GM21723 (cell line): ENCODE results near the gene S100A5.
"Not testable (repeated sequence)": the region's sequence is repeated elsewhere in the genome, so short reads cannot be mapped to it uniquely, and the experiment has no call there.

ENCODE experiments used
- ATAC-seq: cut with Tn5 transposase; IDR thresholded peaks from one replicate; pipeline ENCODE4 v1.9.1; 2021; ENCODE audit warnings: mild to moderate bottlenecking, moderate library complexity; ENCODE audit not compliant: unreplicated experiment

The S100A5 gene

GRCh38 chr1:153567621-153568366, 27.1 kb upstream of the S100A5 start:
- no peak for ATAC-seq

DNA sequence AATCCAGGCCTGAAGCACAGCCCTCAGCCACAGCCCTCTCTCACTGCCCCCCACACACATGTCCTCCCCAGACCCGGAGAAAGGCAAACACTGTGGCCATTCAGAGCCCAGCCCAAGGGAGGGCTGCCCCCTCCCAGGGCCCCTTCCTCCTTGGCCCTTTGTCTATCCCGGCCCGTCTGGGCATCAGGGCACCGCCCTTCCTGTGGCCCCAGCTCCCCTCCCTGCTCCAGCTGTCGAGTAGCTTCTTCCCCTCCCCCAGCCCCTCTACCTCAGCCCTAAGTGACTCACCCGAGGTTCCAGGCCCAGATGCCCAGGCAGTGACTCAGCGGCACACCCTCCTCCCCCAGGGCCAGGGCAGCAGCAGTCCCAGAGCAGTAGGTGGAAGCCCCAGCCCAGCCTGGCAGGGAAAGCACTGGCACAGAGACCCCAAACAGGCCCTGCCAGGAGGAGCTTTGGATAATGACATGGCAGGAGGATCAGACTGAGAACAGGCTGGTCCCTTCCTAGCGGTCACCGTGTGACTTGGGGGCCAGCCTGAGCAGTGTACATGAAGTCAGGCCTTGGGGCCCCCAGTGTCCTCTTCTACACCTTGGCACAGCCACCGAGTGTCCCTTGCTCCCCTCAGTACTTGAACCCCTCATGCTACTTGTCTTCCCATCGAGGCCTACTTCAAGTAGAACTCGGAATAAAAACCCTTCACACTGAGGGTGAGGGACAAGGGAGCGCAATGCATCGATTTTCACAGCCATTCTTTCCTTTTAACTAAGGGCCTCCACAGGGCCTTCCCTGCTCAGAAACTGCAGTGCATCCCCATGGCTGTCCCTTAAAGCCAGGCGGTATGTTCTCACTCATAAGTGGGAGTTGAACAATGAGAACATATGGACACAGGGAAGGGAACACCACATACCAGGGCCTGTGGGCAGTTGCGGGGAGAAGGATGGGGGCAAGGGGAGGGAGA, 26.0 kb upstream of the S100A5 start:
- no peak for ATAC-seq

- no peak for ATAC-seq
Measured at GRCh38 chr1:153565529-153566374, 25.0 kb upstream of the S100A5 start, which contains the start of gene S100A2. TSS of gene S100A2 (minus strand) at chr1:153565844. CDS start at chr1:153563877, 1,967 bp downstream.

DNA sequence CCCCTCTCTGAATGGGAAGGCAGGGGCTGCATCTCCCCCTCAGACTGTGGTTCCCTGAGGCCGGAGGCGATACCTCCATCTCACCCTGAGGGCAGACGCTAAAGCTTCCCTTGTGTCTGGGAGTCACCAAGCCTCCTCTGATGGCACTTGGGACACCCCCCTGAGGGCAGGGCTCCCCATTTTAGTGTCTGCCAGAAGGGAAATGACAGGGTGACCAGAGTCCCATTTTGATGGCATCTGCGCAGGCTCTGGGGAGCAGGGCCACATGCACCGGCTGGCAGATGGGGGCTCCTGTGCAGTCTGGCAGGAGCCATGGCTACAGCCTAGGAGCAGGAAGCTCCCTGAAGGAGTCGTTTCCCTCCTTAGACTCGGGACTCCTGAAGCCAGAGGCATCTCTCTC, 23.3 kb upstream of the S100A5 start:
- no peak for ATAC-seq

DNA sequence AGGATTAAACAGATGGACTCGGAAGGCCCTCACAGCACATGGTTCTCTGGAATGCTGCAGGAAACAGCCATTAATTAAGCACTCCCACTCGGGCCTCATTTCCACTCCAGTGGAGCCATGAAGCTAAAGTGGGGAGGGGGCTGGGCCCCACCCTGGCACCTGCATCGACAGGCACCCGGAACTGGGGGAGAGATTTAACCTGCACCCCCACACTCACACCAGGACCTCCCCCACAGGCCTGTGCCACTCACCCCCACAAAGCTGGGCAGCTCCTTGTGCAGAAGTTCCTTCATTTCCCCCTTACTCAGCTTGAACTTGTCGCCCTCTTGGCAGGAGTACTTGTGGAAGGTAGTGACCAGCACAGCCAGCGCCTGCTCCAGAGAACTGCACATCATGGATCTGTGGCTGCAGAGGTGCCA, 22.8 kb upstream of the S100A5 start:
- no peak for ATAC-seq

- ATAC-seq: not testable (repeated sequence)
Measured at GRCh38 chr1:153562021-153562420, 21.3 kb upstream of the S100A5 start.

DNA sequence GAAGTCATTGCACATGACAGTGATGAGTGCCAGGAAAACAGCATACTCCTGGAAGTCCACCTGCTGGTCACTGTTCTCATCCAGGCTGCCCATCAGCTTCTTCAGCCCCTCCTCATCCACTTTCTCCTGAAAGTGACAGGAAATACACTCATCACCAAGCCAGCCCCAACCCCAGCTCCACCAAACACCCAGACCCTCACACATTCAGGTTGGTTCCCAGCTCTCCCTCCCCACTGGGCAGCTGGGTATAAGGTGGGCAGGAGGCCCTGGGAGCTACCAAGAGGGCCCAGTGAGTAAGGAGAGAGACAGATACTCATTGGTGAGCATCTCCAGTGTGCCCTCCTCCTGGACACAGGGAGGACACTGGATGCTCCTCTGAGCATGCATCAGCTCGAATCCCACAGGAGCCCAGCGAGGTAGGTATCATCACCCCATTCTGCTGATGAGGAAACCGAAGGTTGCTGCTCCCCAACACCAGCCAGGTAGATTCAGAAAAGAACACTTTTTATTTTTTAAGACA, 20.8 kb upstream of the S100A5 start:
- no peak for ATAC-seq

GRCh38 chr1:153560771-153561465, 20.2 kb upstream of the S100A5 start:
- no peak for ATAC-seq

DNA sequence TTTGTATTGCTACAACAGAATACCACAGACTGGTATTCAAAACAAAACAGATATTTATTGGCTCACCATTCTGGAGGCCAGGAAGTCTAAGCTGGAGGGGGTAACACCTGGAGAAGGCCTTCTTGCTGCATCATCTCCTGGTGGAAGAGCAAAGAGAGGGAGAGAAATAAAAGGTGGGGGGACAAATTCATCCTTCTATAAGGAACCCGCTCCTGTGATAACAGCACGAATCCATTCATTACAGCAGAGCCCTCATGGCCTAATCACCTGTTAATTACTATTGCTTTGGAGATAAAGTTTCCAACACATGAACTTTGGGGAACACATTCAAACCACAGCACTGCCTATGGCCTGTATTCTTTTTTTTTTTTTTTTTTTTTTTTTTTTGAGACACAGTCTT, 19.5 kb upstream of the S100A5 start:
- no peak for ATAC-seq

GRCh38 chr1:153557877-153558276, 17.1 kb upstream of the S100A5 start:
- no peak for ATAC-seq

DNA sequence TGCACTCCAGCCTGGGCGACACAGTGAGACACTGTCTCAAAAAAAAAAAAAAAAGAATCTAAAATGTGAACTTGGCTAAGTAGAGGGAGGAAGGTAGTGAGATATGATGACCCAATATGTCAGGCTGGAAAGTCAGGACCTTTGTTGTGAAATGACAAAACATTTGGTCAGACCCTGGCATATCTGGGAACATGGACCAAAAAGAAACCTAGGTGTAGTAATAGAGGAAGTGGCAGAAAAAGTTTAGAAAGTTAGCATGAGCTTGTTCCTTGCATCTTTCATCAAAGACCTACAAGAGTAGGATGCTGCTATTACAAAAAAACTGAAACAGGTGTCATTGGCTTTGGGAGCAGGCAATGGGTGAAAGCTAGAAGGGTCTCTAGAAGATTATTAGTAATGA, 15.6 kb upstream of the S100A5 start:
- ATAC-seq: no peak

DNA sequence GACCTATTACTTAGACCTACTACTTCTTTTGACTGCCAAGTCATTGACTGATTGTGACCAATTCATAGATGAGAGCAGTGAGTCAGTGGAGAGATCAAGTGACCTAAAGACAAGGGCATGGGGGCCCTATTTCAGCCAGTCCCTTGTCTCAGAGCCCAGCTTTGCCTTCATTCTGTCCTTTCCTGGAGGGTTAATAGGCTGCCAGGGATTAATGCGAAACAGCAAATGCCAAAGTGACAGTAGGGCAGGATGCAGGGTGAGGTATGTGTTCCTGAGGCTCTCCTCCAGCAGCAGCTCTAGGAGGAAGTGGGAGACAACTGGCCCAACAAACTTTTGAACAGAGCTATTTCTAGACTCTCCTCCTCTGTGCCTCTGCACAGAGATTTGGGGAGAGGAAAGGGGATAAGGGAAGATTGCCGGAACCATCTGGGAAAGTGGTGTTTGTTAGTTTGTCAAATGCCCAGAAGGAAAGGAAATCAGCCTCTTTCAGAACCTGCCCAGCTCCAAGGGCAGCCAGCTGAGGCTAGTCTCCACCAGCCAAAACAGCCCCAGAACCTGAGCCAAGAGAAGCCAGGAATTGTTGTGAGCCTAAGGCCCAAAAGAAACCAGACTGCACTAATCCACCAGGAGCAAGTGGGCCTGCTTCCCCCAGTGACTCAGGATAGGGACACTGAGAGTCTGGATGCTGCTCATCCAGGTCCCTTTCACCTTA, 13.3 kb upstream of the S100A5 start:
- ATAC-seq: no peak

DNA sequence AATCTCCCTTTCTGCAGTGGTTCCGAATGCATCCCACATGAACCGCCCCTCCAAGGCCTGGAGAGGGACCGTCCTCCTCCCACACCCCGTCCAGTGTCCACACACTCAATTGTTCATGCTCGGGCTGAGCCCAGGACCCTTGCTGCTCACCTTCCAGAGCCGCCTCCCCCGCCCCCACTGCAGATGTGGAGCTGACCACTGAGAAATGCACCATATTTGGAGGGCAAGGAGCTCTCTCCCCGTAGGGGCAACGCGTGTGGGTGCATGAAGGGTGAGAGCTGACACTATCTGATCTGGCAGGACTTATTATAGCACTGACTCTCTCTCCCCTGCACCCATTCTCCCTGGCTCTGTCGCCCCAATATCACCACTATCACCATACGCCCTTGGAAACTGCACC, 12.4 kb upstream of the S100A5 start:
- no peak for ATAC-seq

DNA sequence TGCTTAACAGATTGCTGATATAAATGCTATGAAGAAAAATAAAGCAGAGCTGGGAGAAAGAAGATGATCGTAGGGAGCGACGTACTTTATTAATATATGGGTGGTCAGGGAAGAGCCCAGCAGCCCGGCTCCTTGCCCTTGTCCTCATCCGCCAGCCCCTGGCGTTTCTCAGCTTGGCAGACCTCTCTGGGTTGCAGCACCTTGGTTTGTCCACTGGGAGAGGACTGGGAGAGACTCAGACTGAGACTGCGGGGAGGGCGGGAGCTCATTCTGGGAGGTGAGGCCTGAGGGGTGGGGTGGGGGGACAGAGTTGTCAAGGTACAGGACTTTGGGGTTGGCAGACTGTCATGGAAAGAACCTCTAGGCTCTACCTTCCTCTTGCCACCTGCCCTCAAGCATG, 11.6 kb upstream of the S100A5 start:
- ATAC-seq: no peak

DNA sequence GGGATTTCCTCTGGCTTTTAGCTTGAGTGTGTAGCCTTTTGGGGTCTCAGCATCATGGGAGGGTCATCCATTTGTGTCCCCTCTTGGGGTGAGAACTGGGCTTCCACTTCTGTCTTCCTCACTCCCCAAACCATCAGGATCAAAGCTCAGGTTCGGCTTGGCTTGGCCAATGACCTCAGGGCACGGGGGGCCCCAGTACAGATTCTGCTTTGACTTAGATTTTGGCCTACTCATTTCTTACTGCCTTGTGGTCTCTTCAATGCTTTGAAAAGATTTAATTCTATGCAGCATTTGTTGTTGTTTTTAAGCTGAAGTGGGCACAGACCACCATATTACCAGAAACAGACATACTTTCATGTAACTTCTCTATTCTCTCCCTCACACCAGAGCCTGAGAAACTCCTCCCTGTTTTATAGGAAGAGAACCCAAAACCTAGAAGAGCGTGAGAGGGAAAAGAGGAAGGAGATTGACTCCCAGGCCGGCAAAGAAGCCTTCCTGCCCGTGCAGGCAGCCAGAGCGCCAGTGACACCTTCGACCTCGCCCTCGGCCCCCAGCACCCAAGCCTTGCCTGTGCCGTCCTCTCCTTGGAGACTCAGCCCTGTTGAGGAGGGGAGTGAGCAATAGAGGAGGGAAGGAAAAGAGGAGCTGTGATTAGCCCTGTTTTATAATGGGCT, 10.2 kb upstream of the S100A5 start:
- no peak for ATAC-seq

DNA sequence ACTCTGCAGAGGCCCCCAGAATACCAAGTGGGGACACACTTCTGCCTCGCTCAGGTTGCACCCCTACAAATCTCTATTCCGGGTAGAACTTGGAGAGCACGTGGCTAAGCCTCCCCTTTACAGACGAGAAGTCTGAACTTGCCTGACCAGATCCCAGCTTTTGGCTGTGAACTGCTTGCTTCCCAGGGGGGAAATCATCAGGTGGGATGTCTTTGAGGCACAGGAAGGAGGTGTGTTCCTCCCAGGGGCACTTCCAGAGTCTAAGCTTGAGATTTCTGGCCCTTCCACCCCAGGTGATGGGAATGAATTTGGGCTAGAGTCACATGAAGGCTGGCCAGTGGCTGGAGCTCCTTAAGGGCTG, 9.6 kb upstream of the S100A5 start:
- no peak for ATAC-seq

GRCh38 chr1:153549741-153550397, 9.1 kb upstream of the S100A5 start:
- no peak for ATAC-seq
